C4-2B (cell line): ENCODE results near the gene SYT1.

Experiments used
- H3K27ac ChIP-seq: fragments of 450-650 bp; 2 replicates; pipeline ENCODE4 v1.5.1; 2017
- CTCF ChIP-seq: fragments of 450-650 bp; conservative IDR thresholded peaks from 2 replicates; pipeline ENCODE4 v1.5.1; 2017; ENCODE audit warnings: mild to moderate bottlenecking
- ZFX ChIP-seq: fragments of 450-650 bp; IDR thresholded peaks from 2 replicates; pipeline ENCODE4 v1.6.1; 2017

Gene SYT1

GRCh38 chr12:79302162-79302814 is 437.7 kb downstream of the SYT1 start:
- no peak for TF ChIP-seq CTCF
- no peak for TF ChIP-seq ZFX

GRCh38 chr12:79307340-79307739 is 442.8 kb downstream of the SYT1 start:
- no peak overlapping the region for H3K27ac ChIP-seq
- TF ChIP-seq CTCF (no peak), ZFX (no peak)

More at GRCh38 chr12:79302162-79302814, 437.7 kb downstream of the SYT1 start:
- H3K27ac ChIP-seq: no peak overlapping the region

GRCh38 chr12:79309039-79309438 is 444.5 kb downstream of the SYT1 start:
- H3K27ac ChIP-seq: no peak overlapping the region
- TF ChIP-seq ZFX (no peak), CTCF (no peak)

GRCh38 chr12:79317179-79317847 is 452.7 kb downstream of the SYT1 start:
- H3K27ac ChIP-seq: peak overlapping the region; percentile 25; the same call in 1 of the 2 replicates
- TF ChIP-seq CTCF: no peak
- no peak for TF ChIP-seq ZFX

- no peak overlapping the region for H3K27ac ChIP-seq
- TF ChIP-seq CTCF (no peak), ZFX (no peak)
Measured at GRCh38 chr12:79322905-79323304, 458.3 kb downstream of the SYT1 start.

GRCh38 chr12:79324571-79324970 is 460.0 kb downstream of the SYT1 start:
- H3K27ac ChIP-seq: no peak overlapping the region
- no peak for TF ChIP-seq ZFX
- no peak for TF ChIP-seq CTCF

- no peak overlapping the region for H3K27ac ChIP-seq
- TF ChIP-seq CTCF: no peak
- no peak for TF ChIP-seq ZFX
Measured at GRCh38 chr12:79326222-79326621, 461.6 kb downstream of the SYT1 start.
